ENCODE data around the gene OR8B8.
"Not testable (repeated sequence)": the region's sequence is repeated elsewhere in the genome, so short reads cannot be mapped to it uniquely, and the experiment has no call there.

The OR8B8 gene

GRCh38 chr11:124441081-124441480 lies 4.4 kb downstream of the OR8B8 start:
- DNase-seq: no peak

- DNase-seq: no peak
These were observed 4.9 kb downstream of the OR8B8 start for GRCh38 chr11:124440608-124441007.

DNA sequence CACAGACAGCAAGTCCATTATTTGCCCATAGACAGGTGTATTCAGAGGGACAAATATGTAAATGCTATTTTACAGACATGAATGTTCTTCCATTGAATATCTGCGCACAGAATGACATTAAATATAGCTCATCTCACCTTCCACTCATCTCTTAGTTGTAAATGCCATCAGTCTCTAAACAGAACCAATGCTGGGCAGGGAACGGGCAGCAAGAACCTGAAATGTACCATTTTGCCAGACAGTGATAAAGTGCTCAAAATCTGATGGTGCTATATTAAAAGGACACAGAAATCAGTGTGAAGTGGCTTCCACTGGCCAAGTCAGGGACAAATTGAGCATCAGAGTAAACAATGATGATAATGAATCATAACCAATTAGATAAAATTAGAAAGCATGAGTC lies 10.8 kb downstream of the OR8B8 start:
- DNase-seq: no peak

GRCh38 chr11:124429599-124429998 lies 15.9 kb downstream of the OR8B8 start:
- no peak for DNase-seq

- DNase-seq: no peak
These were observed 21.0 kb downstream of the OR8B8 start, which contains the start of gene OR8B4 for GRCh38 chr11:124424384-124424921. TSS of gene OR8B4 (minus strand) at chr11:124424871. CDS start at chr11:124424871, 0 bp downstream.

GRCh38 chr11:124421043-124421442 lies 24.5 kb downstream of the OR8B8 start:
- no peak for DNase-seq

GRCh38 chr11:124415356-124415923 lies 30.1 kb downstream of the OR8B8 start:
- DNase-seq: no peak

GRCh38 chr11:124409906-124410305 lies 35.6 kb downstream of the OR8B8 start:
- DNase-seq: no peak

DNA sequence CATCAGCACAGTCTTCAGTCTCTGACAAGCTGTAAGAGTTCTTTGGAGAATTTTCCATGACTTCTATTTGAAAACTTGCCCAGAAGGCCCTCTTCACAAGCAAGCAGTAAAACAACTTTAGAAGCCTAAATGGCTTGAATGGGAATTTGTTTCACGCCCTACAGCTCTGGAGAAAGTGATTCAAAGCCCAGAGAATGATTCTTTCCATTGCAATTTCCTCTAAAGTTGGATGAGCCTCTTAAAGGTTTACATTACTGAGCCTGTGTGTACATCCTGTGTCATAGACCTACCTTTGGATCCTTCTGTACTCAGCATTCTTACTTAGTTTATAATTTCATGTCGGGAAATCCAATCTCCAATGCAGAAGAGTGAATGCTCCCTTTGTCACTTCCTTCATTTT lies 39.9 kb downstream of the OR8B8 start:
- DNase-seq: no peak

DNA sequence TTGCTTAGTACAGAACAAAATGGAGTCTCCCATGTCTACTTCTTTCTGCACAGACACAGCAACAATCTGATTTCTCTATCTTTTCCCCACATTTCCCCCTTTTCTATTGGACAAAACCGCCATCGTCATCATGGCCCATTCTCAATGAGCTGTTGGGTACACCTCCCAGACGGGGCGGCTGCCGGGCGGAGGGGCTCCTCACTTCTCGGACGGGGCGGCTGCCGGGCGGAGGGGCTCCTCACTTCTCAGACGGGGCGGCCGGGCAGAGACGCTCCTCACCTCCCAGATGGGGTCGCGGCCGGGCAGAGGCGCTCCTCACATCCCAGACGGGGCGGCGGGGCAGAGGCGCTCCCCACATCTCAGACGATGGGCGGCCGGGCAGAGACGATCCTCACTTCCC lies 42.3 kb downstream of the OR8B8 start:
- not testable (repeated sequence) for DNase-seq

- peak; percentile 72 for DNase-seq
These were observed 43.1 kb downstream of the OR8B8 start for GRCh38 chr11:124402326-124402922.

DNA sequence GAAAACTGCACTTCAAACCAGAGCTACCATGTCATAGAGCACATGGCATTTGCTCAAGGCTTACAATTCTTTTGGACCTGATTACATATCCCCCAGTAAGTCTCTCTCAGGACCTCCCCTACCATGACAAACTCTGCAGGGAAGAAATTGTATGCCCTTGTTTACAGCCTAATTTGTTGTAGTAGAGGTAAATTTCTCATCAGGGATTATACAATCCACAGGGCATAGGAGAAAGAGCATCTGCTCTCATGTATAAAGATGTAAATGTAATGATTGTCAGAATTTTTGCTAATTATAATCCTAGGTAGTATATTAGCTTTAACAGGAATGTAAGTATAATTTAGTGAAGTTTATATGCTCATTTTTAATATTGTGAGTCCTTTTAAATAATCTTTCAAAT lies 46.6 kb downstream of the OR8B8 start, which contains the start of gene OR8B3:
Gene OR8B3 (minus strand): TSS at position 101 of the 400 bp plus-strand sequence. CDS start 1,673 bp downstream, outside the sequence.
- DNase-seq: no peak

DNA sequence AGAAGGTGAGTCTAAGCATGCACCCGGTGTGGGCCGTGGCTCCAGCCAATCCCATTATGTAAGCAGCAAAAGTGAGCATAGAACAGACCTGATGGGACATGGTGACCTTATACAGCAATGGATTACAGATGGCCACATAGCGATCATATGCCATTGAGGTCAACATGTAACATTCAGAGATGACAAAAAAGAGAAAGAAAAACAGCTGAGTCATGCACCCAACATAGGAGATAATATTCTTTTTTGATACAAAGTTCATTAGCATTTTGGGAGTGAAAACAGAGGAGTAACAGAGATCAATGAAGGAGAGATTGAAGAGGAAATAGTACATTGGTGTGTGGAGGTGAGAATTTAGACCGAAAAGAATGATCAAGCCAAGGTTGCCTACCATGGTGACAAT lies 48.6 kb downstream of the OR8B8 start:
- not testable (repeated sequence) for DNase-seq

- no peak for DNase-seq
These were observed 51.1 kb downstream of the OR8B8 start for GRCh38 chr11:124394408-124394807.

Data from activated effector memory CD4-positive, alpha-beta T cell treated with anti-CD3 and anti-CD28 coated beads, Interleukin-2, amount 50 U/mL, for 16 hours (primary cell).